HG03520 (cell line): ENCODE results near the gene SLC52A3.
"Not testable (repeated sequence)": the region's sequence is repeated elsewhere in the genome, so short reads cannot be mapped to it uniquely, and the experiment has no call there.

ENCODE experiments used
- ATAC-seq: cut with Tn5 transposase; IDR thresholded peaks from one replicate; pipeline ENCODE4 v1.9.1; 2021; ENCODE audit warnings: mild to moderate bottlenecking, moderate library complexity; ENCODE audit not compliant: unreplicated experiment

The SLC52A3 gene

GRCh38 chr20:731891-732560 lies 36.3 kb downstream of the SLC52A3 start:
- ATAC-seq = no peak

DNA sequence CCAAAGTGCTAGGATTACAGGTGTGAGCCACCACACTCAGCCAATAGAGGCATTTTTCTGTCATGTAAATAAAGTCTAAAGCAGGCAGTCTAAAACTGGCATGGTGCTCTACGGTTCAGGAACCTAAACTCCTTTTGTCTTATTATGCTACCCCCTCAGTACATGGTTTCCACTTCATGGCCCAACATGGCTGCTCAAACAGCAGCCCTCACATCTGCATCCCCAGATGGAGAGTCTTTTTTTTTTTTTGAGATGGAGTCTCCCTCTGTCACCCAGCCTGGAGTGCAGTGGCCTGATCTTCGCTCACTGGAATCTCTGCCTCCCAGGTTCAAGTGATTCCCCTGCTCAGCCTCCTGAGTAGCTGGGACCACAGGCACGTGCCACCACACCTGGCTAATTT lies 38.3 kb downstream of the SLC52A3 start:
- no peak for ATAC-seq

GRCh38 chr20:728256-728944 lies 39.9 kb downstream of the SLC52A3 start:
- no peak for ATAC-seq

DNA sequence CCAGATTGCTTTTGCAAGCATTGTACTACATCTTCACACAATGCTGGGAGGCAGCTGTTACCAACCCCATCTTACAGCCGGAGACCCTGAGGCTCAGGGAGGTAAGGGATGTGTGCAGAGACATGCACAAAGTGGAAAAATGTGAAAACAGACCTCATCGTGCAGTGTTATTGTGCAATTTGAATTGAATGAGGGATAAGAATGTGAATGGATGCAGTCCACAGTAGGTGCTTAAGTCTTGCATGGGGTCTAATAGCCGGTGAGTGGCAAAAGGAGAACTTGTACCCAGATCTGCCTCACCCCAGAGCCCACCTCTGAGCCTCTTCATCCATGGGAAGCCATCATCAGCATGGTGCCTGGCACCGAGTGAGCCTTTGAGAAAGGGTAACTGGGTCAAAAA lies 42.1 kb downstream of the SLC52A3 start:
- ATAC-seq = no peak

- no peak for ATAC-seq
These were observed 42.8 kb downstream of the SLC52A3 start for GRCh38 chr20:725491-725890.

DNA sequence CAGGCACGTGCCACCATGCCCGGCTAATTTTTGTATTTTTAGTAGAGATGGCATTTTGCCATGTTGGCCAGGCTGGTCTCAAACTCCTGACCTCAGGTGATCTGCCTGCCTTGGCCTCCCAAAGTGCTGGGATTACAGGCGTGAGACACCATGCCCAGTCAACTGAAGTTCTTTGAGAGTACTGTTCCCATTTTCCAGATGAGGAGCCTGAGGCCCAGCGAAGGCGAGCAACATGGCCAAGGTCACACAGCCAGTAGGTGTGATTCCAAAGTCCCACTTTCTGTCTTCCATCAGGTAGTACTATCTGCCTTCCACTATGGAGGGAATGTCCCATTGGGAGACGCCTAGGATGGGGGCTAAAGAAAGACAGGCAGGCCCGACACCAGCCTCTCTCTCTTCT lies 43.5 kb downstream of the SLC52A3 start:
- ATAC-seq = not testable (repeated sequence)

DNA sequence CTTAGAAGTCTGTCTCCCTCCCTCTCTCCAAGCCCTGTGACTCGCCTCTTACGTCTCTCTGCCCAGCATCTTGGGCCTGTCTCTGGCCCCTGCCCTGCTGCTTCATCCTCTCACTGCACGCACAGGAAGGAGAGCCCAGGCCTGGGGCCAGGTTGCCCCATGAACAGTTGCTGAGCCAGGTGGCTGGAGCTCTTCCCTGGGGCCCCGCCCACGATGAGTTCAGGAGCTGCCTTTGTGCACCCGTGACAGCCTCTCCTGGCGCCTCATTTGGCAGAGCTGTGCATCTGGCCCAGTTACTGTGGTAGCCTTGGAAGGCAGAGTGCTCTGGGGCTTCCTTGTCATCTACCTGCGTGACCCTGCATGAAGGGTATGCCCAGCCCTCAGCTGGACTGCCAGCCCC lies 44.5 kb downstream of the SLC52A3 start:
- no peak for ATAC-seq

DNA sequence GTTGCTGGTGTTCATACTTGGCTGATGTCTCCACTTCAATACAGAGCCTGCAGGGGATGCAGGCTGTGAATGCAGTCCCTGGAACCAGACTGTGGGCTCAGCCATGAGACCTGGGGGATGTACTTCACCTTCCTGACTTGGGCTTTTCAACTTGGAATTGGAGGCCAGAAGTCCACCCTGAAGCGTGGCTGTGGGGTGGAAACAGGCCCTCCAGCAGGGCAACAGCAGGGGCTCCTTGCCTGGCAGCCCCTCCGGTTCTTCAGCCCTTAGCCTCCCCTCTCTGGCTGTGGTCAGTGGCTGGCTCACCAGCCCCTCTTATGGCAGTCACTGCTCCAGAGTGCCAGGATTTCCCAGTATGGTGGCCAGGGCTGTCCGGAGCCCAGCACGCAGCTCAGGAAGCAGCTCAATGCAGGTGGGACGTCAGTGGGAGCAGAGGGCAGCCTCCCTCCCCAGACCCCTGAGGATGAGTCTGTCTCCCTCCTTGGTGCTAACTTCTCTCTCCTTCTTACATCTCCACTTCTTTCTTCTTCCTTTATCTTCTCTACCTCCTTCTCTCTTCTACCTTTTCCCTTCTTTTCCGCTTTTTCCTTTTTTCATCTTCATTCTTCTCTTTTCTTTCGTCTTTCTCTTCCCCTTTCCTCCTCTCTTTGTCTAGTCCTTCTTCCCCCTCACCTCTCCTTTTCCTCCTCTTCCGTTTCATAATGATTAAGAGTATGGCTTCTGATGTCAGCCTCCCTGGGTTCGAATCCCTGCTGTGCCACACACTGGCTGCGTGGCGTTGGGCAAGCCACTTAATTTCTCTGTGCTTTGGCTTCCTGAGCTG lies 45.3 kb downstream of the SLC52A3 start:
- no peak for ATAC-seq

DNA sequence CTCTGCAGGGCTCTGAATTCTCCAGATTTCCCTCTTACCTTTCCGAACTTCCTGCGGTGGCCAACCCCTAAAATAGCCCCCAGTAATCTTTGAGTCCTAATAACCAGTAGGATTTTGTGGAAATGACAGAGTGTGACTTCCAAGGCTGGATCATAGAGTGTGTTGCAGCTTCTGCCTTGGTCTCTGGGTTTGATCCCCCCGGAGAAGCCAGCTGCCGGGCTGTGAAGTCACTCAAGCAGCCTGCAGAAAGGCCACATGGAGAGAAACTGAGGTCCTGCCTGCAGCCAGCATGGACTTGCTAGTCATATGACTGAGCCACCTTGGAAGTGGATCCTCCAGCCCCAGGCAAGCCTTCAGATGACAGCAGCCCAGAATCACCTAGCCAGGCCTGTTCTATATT lies 46.4 kb downstream of the SLC52A3 start:
- ATAC-seq = no peak

DNA sequence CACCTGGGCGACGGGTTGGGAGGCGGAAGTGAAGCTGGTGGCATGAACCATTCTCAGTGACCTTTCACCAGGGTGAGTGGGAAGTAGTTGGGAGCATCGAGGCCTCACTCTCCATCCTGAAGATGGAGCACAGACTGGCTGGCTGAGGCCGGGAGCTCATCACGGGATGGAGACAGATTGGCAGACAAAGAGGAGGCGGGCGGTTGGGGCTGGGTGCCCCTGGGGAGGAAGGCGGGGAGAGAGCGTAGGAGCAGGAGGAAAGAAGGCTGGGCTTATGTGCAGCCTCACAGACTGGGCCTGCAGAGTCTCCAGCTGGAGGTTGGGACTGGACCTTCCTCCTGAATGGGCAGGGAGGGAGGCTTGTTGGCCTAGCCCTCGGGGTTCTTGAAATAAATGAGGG lies 48.5 kb downstream of the SLC52A3 start:
- no peak for ATAC-seq

- ATAC-seq = no peak
These were observed 49.2 kb downstream of the SLC52A3 start for GRCh38 chr20:719068-719467.

- ATAC-seq = no peak
These were observed 50.5 kb downstream of the SLC52A3 start for GRCh38 chr20:717832-718231.

DNA sequence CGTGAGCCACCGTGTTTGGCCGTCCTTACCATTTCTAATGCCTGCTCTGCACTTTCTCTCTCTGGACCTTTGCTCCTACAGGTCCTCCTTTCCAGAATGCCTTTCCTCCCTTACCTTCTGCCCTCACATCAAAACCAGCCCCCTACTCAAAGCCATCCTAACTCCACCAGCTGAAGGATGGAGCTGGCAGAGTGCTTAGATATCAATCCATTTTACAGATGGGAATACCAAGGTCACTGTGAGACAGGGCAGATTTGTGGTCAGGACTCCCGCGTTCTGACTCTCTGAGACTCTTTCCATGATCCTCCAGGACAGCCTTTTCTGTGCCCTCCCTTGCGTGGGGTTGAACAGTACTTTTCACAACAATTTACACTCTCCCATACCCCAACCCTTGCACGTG lies 51.0 kb downstream of the SLC52A3 start:
- ATAC-seq = no peak

GRCh38 chr20:714453-714852 lies 53.8 kb downstream of the SLC52A3 start:
- ATAC-seq = no peak

GRCh38 chr20:711576-711975 lies 56.7 kb downstream of the SLC52A3 start:
- ATAC-seq = no peak

DNA sequence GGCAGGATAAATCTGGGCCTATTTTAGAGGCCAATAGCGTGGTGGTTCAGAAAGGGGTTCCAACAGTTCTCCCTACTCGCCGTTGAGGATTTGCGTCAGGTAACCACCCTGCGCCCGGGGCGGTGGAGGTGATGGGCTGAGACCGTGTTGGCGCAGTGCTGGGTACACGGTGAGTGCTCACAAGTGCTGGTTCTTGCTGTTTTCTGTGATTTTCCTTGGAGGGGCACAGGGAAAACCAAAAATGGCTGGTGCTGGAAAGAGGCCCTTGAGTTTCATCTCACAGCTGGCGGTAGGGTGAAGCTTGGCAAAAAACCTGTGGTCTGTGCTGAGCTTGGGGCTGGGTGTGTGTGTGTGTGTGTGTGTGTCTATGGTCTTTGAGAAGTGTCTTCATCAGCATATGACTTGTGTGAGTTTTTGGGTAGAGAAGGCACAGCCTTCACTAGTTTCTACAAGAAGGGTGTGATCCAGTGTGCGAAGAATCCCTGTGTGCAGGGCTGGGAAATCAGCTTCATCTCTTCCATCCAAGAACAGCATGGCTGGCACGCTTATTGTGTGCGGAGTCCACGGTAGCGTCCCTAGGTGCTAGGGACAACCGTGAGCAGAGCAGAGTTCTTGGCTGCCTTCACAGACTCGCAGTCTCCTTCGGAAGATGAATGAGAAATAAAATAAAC lies 57.4 kb downstream of the SLC52A3 start:
- no peak for ATAC-seq
